Epithelial cell of esophagus (primary cell): ENCODE data around the gene ANTXRL.
"Not testable (repeated sequence)": the region's sequence is repeated elsewhere in the genome, so short reads cannot be mapped to it uniquely, and the experiment has no call there.

Experiments used
- DNase-seq: peaks from one replicate; pipeline ENCODE4 v3.0.0; 2010; ENCODE audit warnings: low read depth
- H3K4me3 ChIP-seq: 2 replicates; pipeline ENCODE4 v1.5.1; 2011; ENCODE audit warnings: mild to moderate bottlenecking, low read length, control low read depth
- TF ChIP-seq, protein P1 (sequence below): IDR thresholded peaks from 2 replicates; pipeline ENCODE4 v1.5.1; 2011; ENCODE audit warnings: low read depth, mild to moderate bottlenecking, low read length, control low read depth, inconsistent platforms; ENCODE audit not compliant: insufficient read depth; ENCODE audit errors: missing control alignments

Gene ANTXRL

DNA sequence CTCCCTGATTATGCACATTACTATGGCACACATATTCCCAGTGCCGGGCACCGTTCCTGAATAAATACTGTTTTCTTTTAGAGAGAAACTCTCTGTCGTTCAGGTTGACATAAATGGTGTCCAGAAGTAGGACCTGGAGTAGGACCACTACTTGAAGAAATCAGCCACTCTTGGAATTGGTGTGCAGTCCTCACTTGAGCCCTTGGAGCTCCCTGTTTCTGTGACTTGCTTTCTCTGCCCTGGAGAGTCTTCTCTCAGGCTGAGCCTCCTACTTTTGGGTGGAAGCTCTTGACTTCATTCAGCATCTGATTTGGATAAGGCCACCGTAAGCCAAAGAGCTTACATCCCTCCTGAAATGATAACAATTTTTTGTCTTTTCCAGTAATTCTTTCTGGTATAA lies 29.7 kb upstream of the ANTXRL start:
- DNase-seq = no peak
- TF ChIP-seq, protein P1, sequence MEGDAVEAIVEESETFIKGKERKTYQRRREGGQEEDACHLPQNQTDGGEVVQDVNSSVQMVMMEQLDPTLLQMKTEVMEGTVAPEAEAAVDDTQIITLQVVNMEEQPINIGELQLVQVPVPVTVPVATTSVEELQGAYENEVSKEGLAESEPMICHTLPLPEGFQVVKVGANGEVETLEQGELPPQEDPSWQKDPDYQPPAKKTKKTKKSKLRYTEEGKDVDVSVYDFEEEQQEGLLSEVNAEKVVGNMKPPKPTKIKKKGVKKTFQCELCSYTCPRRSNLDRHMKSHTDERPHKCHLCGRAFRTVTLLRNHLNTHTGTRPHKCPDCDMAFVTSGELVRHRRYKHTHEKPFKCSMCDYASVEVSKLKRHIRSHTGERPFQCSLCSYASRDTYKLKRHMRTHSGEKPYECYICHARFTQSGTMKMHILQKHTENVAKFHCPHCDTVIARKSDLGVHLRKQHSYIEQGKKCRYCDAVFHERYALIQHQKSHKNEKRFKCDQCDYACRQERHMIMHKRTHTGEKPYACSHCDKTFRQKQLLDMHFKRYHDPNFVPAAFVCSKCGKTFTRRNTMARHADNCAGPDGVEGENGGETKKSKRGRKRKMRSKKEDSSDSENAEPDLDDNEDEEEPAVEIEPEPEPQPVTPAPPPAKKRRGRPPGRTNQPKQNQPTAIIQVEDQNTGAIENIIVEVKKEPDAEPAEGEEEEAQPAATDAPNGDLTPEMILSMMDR = no peak
- H3K4me3 ChIP-seq = no peak overlapping the region

DNA sequence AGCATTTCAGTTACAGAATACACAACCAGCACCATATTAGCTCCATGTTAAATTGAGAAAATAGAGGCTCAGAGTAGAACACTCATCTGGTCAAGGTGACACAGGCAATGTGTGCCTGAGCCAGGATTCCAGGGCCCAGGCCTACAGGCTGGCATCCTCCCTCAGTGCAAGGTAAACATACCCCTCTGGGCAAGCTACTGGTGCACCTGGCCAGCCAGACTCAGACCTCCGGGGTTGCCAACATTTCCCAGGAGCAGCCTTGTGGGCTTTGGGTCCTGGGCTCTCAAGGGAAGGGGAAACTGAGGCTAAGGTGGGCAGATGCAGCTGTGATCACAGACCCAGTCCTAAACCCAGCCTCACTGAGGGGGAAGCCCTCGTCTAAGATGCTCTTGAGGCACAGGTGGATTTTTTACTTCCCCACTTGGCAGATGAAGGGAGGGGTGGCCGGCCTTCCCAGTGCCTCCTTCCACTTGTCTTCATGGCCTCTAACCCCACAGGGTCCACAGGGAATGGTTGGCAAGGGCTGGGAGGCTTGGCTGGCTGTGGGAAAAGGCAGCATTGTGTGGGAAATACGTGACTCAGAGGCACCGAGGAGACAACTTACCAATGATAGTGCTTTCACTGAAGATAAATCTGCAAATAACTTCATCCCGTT lies 23.8 kb upstream of the ANTXRL start:
- H3K4me3 ChIP-seq, DNase-seq: not testable (repeated sequence)

DNA sequence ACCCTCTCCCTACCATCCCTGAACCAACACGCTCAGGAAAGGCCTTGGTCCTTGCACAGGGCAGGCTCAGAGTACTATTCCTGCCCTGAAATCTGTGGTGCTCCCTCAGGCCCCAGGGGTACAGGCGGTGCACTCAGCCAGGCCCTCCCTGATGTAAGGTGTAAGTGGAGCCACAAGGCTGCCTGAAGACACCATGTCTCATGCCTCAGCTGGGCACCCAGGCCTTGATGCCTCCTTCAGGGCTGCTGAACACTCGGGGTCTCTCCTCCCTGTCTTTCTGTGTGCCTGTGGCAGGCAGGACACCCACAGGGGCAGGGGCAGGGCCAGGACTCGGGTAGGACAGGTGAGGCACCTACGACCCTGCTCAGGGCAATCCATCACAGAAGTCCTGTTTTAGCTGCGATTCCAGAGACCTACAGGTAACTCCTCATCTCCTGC lies 22.9 kb upstream of the ANTXRL start:
- TF ChIP-seq, protein P1 = no peak
- DNase-seq = no peak
- no peak overlapping the region for H3K4me3 ChIP-seq

DNA sequence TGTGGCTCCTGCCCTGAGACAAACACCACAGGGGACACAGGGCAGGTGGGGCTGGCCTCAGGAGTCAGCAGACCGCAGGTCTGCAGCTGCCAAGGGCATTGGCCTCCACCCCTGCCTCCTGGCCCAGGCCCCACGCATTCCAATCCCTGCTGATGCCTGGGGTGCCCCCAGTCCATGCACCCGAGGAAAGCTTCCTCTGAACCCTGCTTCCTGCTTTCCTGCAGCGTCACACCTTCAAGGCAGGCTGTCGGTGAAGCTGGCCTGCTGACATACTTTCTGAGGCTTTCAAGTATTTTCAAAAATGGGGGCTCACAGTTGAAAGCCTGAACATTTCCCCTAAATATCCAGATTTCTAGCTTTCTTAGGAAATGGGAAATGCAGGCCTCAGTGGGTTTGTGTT lies 22.5 kb upstream of the ANTXRL start:
- no peak for DNase-seq
- TF ChIP-seq, protein P1 = no peak
- H3K4me3 ChIP-seq = no peak overlapping the region

DNA sequence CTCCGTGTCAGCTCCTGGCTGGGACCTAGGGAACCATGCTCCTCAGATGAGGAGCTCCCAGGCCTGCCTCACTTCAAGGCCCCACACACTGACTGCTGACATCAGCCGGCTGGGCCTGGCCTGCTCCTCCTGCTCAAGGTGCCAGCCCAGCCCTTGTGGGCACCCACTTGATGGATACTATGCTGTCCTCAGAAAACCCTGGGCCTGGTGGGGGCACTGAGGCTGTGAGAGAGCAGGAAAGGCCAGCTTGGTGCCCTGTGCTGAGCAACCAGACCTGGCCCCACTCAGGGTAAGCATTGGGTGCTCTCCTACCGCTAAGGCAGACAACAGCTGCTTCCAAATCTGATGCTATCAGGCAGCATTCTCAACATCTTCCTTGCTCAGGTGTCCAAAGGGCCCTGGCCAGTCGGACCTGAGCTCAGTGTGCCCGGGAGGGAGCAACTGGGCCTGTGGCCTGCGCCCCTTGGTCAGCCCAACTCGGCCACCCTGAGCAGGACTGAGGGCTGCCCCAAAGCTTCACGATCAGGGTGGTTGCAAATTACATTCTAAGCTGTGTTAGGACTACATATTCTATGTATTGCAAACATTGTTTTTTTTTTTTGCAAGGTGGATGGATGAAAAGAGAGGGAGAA lies 21.9 kb upstream of the ANTXRL start:
- H3K4me3 ChIP-seq = no peak overlapping the region
- no peak for DNase-seq
- TF ChIP-seq, protein P1 = no peak

DNA sequence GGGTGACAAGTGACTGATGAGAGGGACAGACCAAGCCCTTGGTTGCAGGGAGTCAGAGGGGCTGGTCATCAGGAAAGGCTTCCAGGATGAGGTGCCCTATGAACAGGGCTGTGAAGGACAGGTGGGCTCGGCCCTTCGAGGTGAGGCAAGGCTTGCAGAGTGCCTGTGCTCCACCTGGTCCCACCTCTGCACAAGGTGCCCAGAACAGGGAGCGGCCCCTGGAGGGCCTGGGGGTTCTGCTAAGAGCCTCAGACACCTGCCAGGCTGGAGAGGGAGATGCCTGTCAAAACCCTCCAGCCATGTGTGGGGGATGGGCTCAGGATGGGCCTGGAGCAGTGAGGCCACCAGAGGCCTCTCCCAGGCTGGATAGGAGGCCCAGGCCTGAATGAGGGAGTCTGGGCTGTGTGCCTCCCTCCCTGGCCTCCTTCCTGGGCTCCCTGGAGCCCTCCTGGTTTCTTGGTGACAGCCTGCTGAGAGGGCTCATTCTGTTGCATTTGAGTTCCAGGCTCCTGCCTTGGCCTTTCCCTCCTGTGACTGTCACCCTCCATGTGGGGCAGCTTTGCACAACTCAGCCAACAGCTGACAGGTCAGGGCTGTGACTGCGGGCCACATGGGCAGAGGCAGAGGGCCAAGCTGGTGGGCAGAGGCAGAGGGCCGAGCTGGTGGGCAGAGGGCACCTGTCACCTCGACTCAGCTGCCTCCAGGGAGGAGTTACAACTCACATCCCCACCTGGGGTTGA lies 21.1 kb upstream of the ANTXRL start:
- DNase-seq = not testable (repeated sequence)

DNA sequence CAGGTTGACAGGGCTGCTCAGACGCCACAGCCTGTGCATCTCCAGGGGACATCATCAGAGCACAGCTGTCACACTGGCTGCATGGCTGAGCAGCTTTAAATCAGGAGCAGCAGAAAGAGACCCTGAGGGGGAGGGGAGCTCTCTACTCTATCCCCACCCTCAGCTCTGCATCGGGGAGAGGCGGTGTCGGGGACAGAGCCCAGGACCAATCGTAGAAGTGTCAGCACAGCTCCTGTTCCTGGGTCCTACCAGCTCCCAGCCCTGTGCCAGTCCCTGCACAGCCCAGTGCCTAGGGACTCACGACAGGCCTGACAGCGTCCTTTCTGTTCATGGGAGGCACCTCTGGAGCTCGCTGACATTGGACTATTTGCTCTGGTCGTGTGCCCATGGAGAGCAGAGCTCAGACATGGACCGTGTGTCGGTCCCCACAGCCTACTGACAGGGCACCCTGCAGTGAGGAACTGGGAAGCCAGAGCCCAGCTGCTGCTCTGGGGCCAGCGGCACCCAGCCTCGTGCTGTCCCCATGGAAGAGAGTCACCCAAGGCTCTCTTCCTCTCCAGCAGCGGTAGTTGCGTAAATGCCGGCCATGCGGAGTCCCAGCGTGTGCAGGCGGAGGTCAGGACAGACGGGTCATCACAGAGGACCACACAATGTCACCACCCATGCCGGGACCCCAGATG lies 20.4 kb upstream of the ANTXRL start:
- TF ChIP-seq, protein P1 = no peak
- DNase-seq = no peak

More for the DNA sequence above, 21.1 kb upstream of the ANTXRL start:
- H3K4me3 ChIP-seq = not testable (repeated sequence)

More for the DNA sequence above, 20.4 kb upstream of the ANTXRL start:
- H3K4me3 ChIP-seq = no peak overlapping the region
